ENCODE results near the gene INPP5D.

Gene INPP5D
- long read RNA-seq, full-length matches to known transcripts, result 306 of 589 reads
- long read RNA-seq, partial matches to known transcripts, result 214 of 589 reads
- long read RNA-seq, other reads (novel, unspliced or antisense), result 69 of 589 reads

DNA sequence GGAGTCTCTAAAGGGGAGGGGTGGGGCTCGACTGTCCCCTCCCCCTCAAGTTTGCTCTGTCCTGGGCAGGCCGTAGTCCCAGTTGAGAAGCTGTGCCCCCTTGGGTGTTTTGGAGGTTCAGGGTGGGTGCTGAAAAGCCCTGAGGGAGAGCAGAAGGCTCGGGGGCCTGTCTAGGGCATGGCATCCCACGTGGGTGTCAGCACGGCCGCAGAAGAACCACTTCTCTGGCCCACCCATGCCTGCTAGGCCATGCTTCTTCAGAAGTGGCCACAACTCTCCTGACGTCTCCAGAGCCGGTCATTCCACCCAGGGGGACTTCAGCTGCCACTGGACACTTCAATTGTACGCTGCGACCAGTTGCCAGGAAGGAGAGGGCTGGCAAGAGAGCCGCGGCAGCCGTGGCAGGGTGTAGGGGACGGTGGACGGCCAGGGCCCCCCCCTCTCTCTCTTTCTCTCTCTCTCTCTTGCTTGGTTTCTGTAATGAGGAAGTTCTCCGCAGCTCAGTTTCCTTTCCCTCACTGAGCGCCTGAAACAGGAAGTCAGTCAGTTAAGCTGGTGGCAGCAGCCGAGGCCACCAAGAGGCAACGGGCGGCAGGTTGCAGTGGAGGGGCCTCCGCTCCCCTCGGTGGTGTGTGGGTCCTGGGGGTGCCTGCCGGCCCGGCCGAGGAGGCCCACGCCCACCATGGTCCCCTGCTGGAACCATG, at the start of gene INPP5D:
TSS of gene INPP5D (plus strand) at position 546 of the 704 bp plus-strand sequence. CDS start at position 683, 137 bp downstream.
- Histone ChIP-seq H3K4me3 (replicated peaks; ENCODE audit: insufficient read depth, low read length) (peak within 1 kb of the TSS; percentile 86), H3K27me3 (ENCODE audit: insufficient read depth, poor library complexity, severe bottlenecking) (no peaks in the 10 kb centered on the region), H3K27ac (replicated peaks) (peak within 1 kb of the TSS; percentile 98)
- TF ChIP-seq SPI1 (IDR thresholded peaks at IDR 0.05; ENCODE audit: borderline replicate concordance, low read depth) (peak; percentile 98), POLR2AphosphoS5 (IDR thresholded peaks at IDR 0.05; ENCODE audit: low read depth) (peak; percentile 97), GABPA (IDR thresholded peaks at IDR 0.05; ENCODE audit: low read depth) (no peak)
- TF ChIP-seq, protein P1, sequence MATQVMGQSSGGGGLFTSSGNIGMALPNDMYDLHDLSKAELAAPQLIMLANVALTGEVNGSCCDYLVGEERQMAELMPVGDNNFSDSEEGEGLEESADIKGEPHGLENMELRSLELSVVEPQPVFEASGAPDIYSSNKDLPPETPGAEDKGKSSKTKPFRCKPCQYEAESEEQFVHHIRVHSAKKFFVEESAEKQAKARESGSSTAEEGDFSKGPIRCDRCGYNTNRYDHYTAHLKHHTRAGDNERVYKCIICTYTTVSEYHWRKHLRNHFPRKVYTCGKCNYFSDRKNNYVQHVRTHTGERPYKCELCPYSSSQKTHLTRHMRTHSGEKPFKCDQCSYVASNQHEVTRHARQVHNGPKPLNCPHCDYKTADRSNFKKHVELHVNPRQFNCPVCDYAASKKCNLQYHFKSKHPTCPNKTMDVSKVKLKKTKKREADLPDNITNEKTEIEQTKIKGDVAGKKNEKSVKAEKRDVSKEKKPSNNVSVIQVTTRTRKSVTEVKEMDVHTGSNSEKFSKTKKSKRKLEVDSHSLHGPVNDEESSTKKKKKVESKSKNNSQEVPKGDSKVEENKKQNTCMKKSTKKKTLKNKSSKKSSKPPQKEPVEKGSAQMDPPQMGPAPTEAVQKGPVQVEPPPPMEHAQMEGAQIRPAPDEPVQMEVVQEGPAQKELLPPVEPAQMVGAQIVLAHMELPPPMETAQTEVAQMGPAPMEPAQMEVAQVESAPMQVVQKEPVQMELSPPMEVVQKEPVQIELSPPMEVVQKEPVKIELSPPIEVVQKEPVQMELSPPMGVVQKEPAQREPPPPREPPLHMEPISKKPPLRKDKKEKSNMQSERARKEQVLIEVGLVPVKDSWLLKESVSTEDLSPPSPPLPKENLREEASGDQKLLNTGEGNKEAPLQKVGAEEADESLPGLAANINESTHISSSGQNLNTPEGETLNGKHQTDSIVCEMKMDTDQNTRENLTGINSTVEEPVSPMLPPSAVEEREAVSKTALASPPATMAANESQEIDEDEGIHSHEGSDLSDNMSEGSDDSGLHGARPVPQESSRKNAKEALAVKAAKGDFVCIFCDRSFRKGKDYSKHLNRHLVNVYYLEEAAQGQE (IDR thresholded peaks at IDR 0.05; ENCODE audit: insufficient replicate concordance, low read depth), result peak; percentile 64
- TF ChIP-seq, protein P2, sequence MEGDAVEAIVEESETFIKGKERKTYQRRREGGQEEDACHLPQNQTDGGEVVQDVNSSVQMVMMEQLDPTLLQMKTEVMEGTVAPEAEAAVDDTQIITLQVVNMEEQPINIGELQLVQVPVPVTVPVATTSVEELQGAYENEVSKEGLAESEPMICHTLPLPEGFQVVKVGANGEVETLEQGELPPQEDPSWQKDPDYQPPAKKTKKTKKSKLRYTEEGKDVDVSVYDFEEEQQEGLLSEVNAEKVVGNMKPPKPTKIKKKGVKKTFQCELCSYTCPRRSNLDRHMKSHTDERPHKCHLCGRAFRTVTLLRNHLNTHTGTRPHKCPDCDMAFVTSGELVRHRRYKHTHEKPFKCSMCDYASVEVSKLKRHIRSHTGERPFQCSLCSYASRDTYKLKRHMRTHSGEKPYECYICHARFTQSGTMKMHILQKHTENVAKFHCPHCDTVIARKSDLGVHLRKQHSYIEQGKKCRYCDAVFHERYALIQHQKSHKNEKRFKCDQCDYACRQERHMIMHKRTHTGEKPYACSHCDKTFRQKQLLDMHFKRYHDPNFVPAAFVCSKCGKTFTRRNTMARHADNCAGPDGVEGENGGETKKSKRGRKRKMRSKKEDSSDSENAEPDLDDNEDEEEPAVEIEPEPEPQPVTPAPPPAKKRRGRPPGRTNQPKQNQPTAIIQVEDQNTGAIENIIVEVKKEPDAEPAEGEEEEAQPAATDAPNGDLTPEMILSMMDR (IDR thresholded peaks at IDR 0.05; ENCODE audit: insufficient read depth, low read length), result peak; percentile 2
- DNase-seq (ENCODE audit: low read depth in 1 of 2, low spot score in 1 of 2), result peak; percentile 88 to 96

DNA sequence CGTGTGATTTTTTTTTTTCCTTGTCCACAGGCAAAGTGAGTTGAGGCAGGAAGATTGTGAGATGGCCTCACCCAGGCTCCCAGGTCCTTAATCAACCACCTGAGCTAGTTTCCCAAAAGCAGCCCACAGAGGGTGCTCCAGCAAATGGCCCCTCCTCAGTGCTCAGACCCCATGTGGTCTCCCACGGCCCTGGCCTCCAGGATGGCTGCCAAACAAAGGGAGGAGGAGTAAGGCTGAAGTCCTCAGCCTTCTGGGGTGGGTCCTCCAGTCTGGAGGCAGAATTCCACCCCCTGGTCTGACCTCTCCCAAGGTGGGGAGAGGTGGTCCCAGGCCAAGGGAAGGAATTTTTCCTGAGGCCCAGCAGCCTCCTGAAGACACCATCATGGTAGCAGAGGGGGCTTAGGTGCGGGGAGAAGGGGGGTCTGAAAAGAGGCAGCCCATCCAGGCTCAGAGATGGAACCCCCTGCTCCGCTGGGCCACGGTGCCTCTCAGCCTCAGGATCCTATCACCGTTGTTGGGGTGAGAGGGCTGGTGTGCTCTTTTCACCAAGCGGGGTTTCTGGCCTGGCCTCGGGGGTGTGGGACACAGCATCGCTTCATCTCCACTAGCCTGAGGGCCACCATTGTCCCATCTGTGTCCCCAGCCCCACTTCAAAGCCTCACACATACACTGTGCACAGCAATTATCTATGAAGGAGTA, 49.4 kb upstream of the INPP5D start:
- Histone ChIP-seq H3K4me3 (replicated peaks; ENCODE audit: insufficient read depth, low read length) (no peak overlapping the region), H3K27ac (replicated peaks) (no peak overlapping the region), H3K27me3 (ENCODE audit: insufficient read depth, poor library complexity, severe bottlenecking) (no peaks in the 10 kb centered on the region)
- no peak for DNase-seq (ENCODE audit: low read depth in 1 of 2, low spot score in 1 of 2)
- TF ChIP-seq SPI1 (IDR thresholded peaks at IDR 0.05; ENCODE audit: borderline replicate concordance, low read depth), result no peak
- TF ChIP-seq, protein P2 (IDR thresholded peaks at IDR 0.05; ENCODE audit: insufficient read depth, low read length), result no peak
- TF ChIP-seq, protein P1 (IDR thresholded peaks at IDR 0.05; ENCODE audit: insufficient replicate concordance, low read depth), result no peak

DNA sequence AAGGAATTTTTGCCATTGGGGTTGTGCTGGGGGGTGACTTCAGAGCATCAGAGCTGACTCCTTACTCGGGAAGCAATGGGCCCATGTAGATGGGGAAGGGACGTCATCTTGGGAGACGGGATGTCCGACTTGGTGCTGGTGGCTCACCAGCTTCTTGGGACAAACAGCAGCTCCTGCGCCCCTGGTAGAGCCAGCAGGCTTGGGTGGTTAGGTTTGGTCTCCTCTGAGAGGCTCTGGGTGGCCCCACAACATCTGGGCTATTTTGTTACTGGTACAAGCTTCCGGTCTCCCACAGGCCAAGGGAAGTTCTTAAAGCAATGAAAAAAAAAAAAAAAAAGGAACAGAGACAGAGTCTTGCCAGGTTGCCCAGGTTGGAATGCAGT, 48.9 kb upstream of the INPP5D start:
- no peaks in the 10 kb centered on the region for H3K27me3 ChIP-seq (ENCODE audit: insufficient read depth, poor library complexity, severe bottlenecking)
- DNase-seq (ENCODE audit: low read depth in 1 of 2, low spot score in 1 of 2), result no peak
- no peak overlapping the region for H3K27ac ChIP-seq (replicated peaks)
- TF ChIP-seq, protein P1 (IDR thresholded peaks at IDR 0.05; ENCODE audit: insufficient replicate concordance, low read depth), result no peak
- TF ChIP-seq GABPA (IDR thresholded peaks at IDR 0.05; ENCODE audit: low read depth), result no peak
- no peak for TF ChIP-seq POLR2AphosphoS5 (IDR thresholded peaks at IDR 0.05; ENCODE audit: low read depth)
- TF ChIP-seq SPI1 (IDR thresholded peaks at IDR 0.05; ENCODE audit: borderline replicate concordance, low read depth), result no peak; the same call in 1 of the 2 replicates
- TF ChIP-seq, protein P2 (IDR thresholded peaks at IDR 0.05; ENCODE audit: insufficient read depth, low read length), result no peak
- H3K4me3 ChIP-seq (replicated peaks; ENCODE audit: insufficient read depth, low read length), result no peak overlapping the region

Data from HL-60 (cell line).